OCI-LY1 (cell line): ENCODE results near the gene NUS1.

ENCODE experiments used
- EZH2 ChIP-seq: fragments of 200-600 bp; sonication (generic), shearing (Covaris generic); IDR thresholded peaks from 2 replicates; pipeline ENCODE4 v1.8.0; 2017; ENCODE audit warnings: borderline replicate concordance, mixed run types, mild to moderate bottlenecking, antibody characterized with exemption, low read length, moderate library complexity, mixed read lengths
- TF ChIP-seq, protein P1 (sequence below): fragments of 200-600 bp; sonication (generic), shearing (Covaris generic); IDR thresholded peaks from 2 replicates; pipeline ENCODE4 v1.5.1; 2017; ENCODE audit warnings: mild to moderate bottlenecking, antibody characterized with exemption, low read length, moderate library complexity, mixed read lengths

DNA sequence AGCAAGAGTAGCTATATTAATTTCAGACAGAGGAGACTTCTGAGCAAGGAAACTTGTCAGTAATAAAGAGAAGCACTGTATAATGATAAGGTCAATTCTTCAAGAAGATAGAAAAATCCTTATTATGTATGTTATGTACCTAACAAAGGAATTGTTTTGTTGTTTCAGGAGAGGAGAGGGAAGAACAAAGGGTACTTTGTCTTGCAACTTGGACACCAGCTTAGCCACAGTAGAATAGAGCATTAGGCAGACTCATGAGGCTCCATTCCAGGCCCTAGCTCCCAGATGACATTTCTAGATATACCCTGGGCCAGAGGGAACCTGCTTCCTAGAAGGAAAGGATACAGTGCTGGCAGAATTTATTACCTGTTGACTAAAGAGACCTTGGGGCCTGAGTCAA is 6.5 kb upstream of the NUS1 start:
- no peak for TF ChIP-seq EZH2
- TF ChIP-seq, protein P1, sequence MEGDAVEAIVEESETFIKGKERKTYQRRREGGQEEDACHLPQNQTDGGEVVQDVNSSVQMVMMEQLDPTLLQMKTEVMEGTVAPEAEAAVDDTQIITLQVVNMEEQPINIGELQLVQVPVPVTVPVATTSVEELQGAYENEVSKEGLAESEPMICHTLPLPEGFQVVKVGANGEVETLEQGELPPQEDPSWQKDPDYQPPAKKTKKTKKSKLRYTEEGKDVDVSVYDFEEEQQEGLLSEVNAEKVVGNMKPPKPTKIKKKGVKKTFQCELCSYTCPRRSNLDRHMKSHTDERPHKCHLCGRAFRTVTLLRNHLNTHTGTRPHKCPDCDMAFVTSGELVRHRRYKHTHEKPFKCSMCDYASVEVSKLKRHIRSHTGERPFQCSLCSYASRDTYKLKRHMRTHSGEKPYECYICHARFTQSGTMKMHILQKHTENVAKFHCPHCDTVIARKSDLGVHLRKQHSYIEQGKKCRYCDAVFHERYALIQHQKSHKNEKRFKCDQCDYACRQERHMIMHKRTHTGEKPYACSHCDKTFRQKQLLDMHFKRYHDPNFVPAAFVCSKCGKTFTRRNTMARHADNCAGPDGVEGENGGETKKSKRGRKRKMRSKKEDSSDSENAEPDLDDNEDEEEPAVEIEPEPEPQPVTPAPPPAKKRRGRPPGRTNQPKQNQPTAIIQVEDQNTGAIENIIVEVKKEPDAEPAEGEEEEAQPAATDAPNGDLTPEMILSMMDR = no peak
